GM12875 (cell line): ENCODE results near the gene PELI1.

Experiments used
- H3K4me3 ChIP-seq: one replicate; pipeline ENCODE4 v1.5.1; 2011; ENCODE audit warnings: low read depth, low read length, control low read depth
- TF ChIP-seq, protein P1 (sequence below): IDR thresholded peaks from 2 replicates; pipeline ENCODE4 v1.5.1; 2011; ENCODE audit warnings: low read depth, mild to moderate bottlenecking, control low read depth, inconsistent platforms, low read length, moderate library complexity, borderline replicate concordance; ENCODE audit not compliant: insufficient read depth

The PELI1 gene

DNA sequence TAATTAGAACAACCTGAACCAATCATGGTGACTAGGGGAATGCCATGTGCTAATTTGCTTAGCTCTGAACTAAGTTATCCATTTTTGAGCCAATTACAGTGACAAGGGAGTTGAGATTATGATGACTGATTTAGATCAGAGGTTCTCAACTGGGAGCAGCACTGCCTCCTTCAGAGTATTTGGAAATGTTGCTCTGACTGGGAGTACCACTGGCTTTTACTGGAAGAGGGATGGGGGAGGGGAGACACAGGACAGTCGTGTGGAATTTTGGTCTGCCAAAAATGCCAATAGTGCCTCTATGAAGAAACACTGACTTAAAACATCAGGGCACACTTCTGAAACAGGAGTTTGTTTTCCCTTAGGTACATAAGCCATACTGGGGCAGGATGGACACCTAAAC, 76.9 kb downstream of the PELI1 start:
- TF ChIP-seq, protein P1, sequence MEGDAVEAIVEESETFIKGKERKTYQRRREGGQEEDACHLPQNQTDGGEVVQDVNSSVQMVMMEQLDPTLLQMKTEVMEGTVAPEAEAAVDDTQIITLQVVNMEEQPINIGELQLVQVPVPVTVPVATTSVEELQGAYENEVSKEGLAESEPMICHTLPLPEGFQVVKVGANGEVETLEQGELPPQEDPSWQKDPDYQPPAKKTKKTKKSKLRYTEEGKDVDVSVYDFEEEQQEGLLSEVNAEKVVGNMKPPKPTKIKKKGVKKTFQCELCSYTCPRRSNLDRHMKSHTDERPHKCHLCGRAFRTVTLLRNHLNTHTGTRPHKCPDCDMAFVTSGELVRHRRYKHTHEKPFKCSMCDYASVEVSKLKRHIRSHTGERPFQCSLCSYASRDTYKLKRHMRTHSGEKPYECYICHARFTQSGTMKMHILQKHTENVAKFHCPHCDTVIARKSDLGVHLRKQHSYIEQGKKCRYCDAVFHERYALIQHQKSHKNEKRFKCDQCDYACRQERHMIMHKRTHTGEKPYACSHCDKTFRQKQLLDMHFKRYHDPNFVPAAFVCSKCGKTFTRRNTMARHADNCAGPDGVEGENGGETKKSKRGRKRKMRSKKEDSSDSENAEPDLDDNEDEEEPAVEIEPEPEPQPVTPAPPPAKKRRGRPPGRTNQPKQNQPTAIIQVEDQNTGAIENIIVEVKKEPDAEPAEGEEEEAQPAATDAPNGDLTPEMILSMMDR: no peak
- H3K4me3 ChIP-seq: no peak overlapping the region

DNA sequence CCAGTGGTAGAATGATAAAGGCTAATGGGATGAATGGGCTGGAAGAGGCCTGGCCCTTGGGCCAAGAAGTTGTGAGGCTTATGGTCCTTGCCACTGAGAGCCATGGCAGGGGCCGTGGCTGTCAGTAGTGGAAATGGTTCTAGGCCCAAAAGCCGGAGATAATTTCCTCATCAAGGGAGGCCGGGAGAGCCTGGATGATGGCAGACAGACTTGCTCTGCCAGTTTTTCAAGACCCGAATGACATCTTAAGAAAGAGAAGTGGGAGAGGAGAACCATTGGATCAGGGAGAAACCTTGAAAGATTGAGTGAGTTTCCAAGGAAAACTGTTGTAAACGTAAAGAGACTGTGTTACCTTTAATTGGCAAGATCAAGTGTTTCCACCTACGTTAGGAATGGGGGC, 78.7 kb downstream of the PELI1 start:
- no peak overlapping the region for H3K4me3 ChIP-seq
- TF ChIP-seq, protein P1: no peak

DNA sequence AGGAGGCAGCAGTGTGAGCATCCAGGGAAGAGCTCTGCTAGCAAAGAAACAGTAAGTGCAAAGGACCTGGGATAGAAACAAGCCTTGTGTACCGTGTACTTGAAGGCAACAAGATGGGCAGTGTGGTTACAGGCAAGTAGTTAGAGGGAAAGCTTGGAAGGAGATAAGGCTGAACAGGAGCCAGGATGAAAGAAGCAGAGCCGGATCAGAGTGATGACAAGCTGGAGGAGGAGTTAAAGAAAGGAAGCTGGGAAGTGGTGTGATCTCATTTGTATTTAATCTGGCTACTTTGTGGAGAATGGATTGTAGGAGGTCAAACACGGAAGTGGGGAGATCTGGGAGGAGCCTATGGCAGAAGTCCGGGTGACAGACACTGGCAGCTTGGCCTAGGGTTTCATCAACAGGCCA, 80.3 kb downstream of the PELI1 start:
- TF ChIP-seq, protein P1: no peak
- no peak overlapping the region for H3K4me3 ChIP-seq

DNA sequence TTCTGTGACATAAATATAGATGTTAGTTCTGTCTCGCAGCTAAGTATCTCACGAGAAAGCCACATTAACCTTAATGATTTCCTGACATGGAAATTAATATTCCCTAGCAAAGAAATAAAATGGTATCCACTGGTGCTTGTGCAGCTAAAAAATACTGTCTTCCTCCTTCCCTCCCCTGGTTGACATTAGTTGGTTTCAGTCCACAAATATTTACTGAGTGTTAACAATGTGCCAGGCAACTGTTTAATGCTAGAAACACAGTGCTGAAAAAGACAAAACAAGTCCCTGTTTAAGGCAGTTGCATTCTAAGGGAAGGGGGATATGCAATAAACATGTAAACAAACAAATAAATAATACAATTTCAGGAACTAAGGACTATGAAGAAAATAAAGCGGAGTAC, 80.8 kb downstream of the PELI1 start:
- H3K4me3 ChIP-seq: no peak overlapping the region
- TF ChIP-seq, protein P1: no peak

DNA sequence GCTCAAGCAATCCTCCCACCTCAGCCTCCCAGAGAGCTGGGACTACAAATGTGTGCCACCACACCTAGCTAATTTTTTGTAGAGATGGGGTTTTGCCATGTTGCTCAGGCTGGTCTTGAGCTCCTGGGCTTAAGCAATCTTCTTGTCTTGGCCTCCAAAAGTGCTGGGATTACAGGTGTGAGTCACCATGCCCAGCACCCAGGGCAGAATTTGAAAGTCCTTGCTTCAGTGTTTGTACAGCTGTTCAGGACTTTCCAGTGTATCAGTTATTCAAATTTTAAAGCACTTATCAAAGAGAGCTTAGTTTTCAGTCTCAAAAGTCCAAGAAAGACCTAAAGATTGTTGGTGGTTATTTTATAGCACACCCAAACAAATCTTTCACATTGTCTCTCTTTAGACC, 81.4 kb downstream of the PELI1 start:
- TF ChIP-seq, protein P1: no peak
- H3K4me3 ChIP-seq: no peak overlapping the region

DNA sequence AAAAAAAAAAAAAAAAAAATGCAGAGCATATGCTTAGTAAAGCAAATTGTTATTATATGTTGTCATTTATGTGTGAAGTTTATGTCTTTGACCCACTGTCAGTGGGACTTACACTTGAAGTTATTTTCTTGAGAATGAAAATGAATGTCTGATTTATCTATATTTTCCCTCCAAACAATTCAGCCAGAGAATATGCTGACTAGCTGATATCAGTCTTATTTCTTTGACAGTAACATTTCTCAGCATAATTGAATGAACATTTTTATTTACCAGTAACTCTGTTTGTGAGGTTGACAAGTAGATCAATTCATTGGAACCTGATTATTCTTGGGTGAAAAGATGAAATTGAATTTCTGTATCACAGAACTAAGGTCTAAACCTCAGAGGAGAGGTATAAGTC, 85.0 kb downstream of the PELI1 start:
- H3K4me3 ChIP-seq: no peak overlapping the region
- TF ChIP-seq, protein P1: no peak

DNA sequence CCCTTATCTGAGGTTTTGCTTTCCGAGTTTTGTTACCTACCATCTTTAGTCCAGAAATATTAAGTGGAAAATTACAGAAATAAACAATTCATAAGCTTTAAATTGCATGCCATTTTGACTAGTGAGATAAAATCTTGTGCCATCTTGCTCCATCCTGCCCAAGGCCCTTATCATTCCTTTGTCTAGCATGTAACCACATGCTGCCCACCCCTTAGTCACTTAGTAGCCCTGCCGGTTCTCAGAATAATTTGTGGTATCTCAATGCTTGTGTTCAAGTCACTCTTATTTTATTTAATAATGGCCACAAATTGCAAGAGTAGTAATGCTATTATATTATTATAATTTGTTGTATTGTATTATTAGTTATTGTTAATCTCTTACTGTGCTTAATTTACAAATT, 88.2 kb downstream of the PELI1 start:
- no peak overlapping the region for H3K4me3 ChIP-seq
- TF ChIP-seq, protein P1: no peak
